GM23338 (cell line): ENCODE results near the gene STXBP3. TPM values are rescaled to one million over a fixed set of nuclear protein-coding genes. Genes with fewer than 3 reads are reported as not detected.

Source experiments
- ATAC-seq: fragments of 200-7000 bp; cut with Tn5 transposase; 3 replicates; pipeline ENCODE4 v1.9.1; 2020
- DNase-seq: peaks from one replicate; pipeline ENCODE4 v3.0.0-alpha.2; 2015; ENCODE audit warnings: low spot score
- H2AFZ ChIP-seq: fragments of 200-600 bp; sonication (generic); 2 replicates; pipeline ENCODE4 v1.8.0; 2016; ENCODE audit warnings: antibody characterized with exemption, mild to moderate bottlenecking, moderate library complexity
- H3F3A ChIP-seq: fragments of 200-600 bp; sonication (generic); replicated peaks from 2 replicates; pipeline ENCODE4 v1.8.0; 2017; ENCODE audit warnings: antibody characterized with exemption, mixed run types, low read depth
- H3K27ac ChIP-seq: fragments of 200-600 bp; sonication (generic); 2 replicates; pipeline ENCODE4 v1.6.1; 2016; ENCODE audit warnings: low read depth
- H3K27me3 ChIP-seq: fragments of 200-600 bp; sonication (generic); 2 replicates; pipeline ENCODE4 v1.8.0; 2016; ENCODE audit warnings: mild to moderate bottlenecking, mixed run types, moderate library complexity; ENCODE audit not compliant: insufficient read depth
- H3K36me3 ChIP-seq: fragments of 200-600 bp; sonication (generic); 2 replicates; pipeline ENCODE4 v1.8.0; 2016; ENCODE audit warnings: mild to moderate bottlenecking; ENCODE audit not compliant: insufficient read depth
- H3K4me1 ChIP-seq: fragments of 200-600 bp; sonication (generic); 2 replicates; pipeline ENCODE4 v1.8.0; 2016; ENCODE audit warnings: mild to moderate bottlenecking, moderate library complexity; ENCODE audit not compliant: insufficient read depth
- H3K4me2 ChIP-seq: fragments of 200-600 bp; sonication (generic); 2 replicates; pipeline ENCODE4 v1.7.1; 2017; ENCODE audit warnings: mixed run types
- H3K4me3 ChIP-seq: fragments of 200-600 bp; sonication (generic); 2 replicates; pipeline ENCODE4 v1.6.1; 2016; ENCODE audit warnings: mixed run types
- H3K79me2 ChIP-seq: fragments of 200-600 bp; sonication (generic); replicated peaks from 2 replicates; pipeline ENCODE4 v1.8.0; 2017; ENCODE audit warnings: mild to moderate bottlenecking; ENCODE audit not compliant: insufficient read depth
- H3K9me2 ChIP-seq: fragments of 200-600 bp; sonication (generic); 2 replicates; pipeline ENCODE4 v1.8.0; 2017; ENCODE audit not compliant: insufficient read depth
- H4K20me1 ChIP-seq: fragments of 200-600 bp; sonication (generic); replicated peaks from 2 replicates; pipeline ENCODE4 v1.8.0; 2017; ENCODE audit warnings: mild to moderate bottlenecking; ENCODE audit not compliant: insufficient read depth
- H3K27ac Mint-ChIP-seq: 2 replicates; pipeline ENCODE4 v1.8.0; 2020; ENCODE audit warnings: inconsistent platforms, mild to moderate bottlenecking, moderate library complexity, mixed read lengths
- H3K27me3 Mint-ChIP-seq: 3 replicates; pipeline ENCODE4 v1.8.0; 2022; ENCODE audit warnings: low read depth, mild to moderate bottlenecking, moderate library complexity, mixed read lengths, inconsistent platforms; ENCODE audit not compliant: insufficient read depth, poor library complexity
- H3K36me3 Mint-ChIP-seq: 3 replicates; pipeline ENCODE4 v1.8.0; 2021; ENCODE audit warnings: low read depth, mild to moderate bottlenecking, inconsistent platforms, moderate library complexity, mixed read lengths
- H3K4me1 Mint-ChIP-seq: 3 replicates; pipeline ENCODE4 v1.8.0; 2020; ENCODE audit warnings: mild to moderate bottlenecking, inconsistent platforms, mixed read lengths
- H3K4me3 Mint-ChIP-seq: 3 replicates; pipeline ENCODE4 v1.8.0; 2021; ENCODE audit warnings: moderate library complexity, mild to moderate bottlenecking, inconsistent platforms, mixed read lengths
- H3K9me3 Mint-ChIP-seq: 3 replicates; pipeline ENCODE4 v1.8.0; 2020; ENCODE audit warnings: moderate library complexity, mild to moderate bottlenecking, inconsistent platforms, mixed read lengths
- CTCF ChIP-seq, 2 experiments: fragments of 200-600 bp in 1 of 2; sonication (generic) in 1 of 2; conservative IDR thresholded peaks; 2 replicates each; pipeline versions ENCODE4 v1.5.1 to v1.6.1; 2016 to 2017; ENCODE audit warnings: antibody characterized with exemption in 2 of 2, low read depth in 2 of 2, mild to moderate bottlenecking in 2 of 2, moderate library complexity in 1 of 2
- EZH2 ChIP-seq: fragments of 200-600 bp; sonication (generic); IDR thresholded peaks from one replicate; pipeline ENCODE4 v1.8.0; 2017; ENCODE audit warnings: antibody characterized with exemption, mild to moderate bottlenecking, low read depth; ENCODE audit not compliant: unreplicated experiment
- JUNB ChIP-seq: IDR thresholded peaks from one replicate; pipeline ENCODE4 v1.6.1; 2016; ENCODE audit warnings: antibody characterized with exemption; ENCODE audit not compliant: unreplicated experiment
- NANOG ChIP-seq: IDR thresholded peaks from 2 replicates; pipeline ENCODE4 v1.6.1; 2016; ENCODE audit warnings: antibody characterized with exemption, borderline replicate concordance
- POLR2AphosphoS5 ChIP-seq: IDR thresholded peaks from 2 replicates; pipeline ENCODE4 v1.6.1; 2016; ENCODE audit warnings: antibody characterized with exemption, low read depth
- REST ChIP-seq: IDR thresholded peaks from one replicate; pipeline ENCODE4 v1.6.1; 2018; ENCODE audit warnings: antibody characterized with exemption; ENCODE audit not compliant: unreplicated experiment
- STAT1 ChIP-seq: IDR thresholded peaks from one replicate; pipeline ENCODE4 v1.6.1; 2016; ENCODE audit warnings: antibody characterized with exemption; ENCODE audit not compliant: unreplicated experiment
- ZNF114 ChIP-seq: fragments of 250-450 bp; sonication (Bioruptor Pico); IDR thresholded peaks from 2 replicates; pipeline ENCODE4 v1.5.0; 2020; ENCODE audit warnings: mild to moderate bottlenecking, moderate library complexity
- ZNF331 ChIP-seq: fragments of 250-450 bp; sonication (Bioruptor Pico); IDR thresholded peaks from 2 replicates; pipeline ENCODE4 v1.5.0; 2020; ENCODE audit warnings: low read depth, mild to moderate bottlenecking, moderate library complexity
- polyA plus RNA-seq: library from polyadenylated mRNA; unstranded; fragments of >200 nt; fragmentation: Nextera tagmentation; extraction: Ambion mirVana; gene quantifications from 2 replicates; pipeline ENCODE4 v1.2.1, GENCODE V29; 2016
- total RNA-seq: library from RNA; depleted of rRNA; stranded (reverse); fragments of >200 nt; shearing (Covaris generic); gene quantifications from 2 replicates; pipeline ENCODE4 v1.2.3, GENCODE V29; 2014

STXBP3 gene
- total and polyA plus RNA-seq, 2 experiments from 2014 or later, result 28.5 to 37.4 TPM

GRCh38 chr1:108706643-108707042, 39.8 kb upstream of the STXBP3 start (continued):
- no peak for TF ChIP-seq CTCF (conservative IDR thresholded peaks at IDR 0.05; ENCODE audit: low read depth in 2 of 2)
- no peak for TF ChIP-seq ZNF331
- TF ChIP-seq ZNF114, result no peak
- TF ChIP-seq REST, result no peak
- TF ChIP-seq JUNB, result no peak
- TF ChIP-seq EZH2, result no peak
- no peak for TF ChIP-seq STAT1
- TF ChIP-seq POLR2AphosphoS5, result no peak

- H3K4me1 Mint-ChIP-seq, result peaks cover 7% of the 10 kb centered on the region
- H3K27ac Mint-ChIP-seq, result no peak overlapping the region
- H3K27me3 Mint-ChIP-seq, result peaks cover 6% of the 10 kb centered on the region
- H3K4me3 ChIP-seq, result no peak overlapping the region
- H3K4me1 ChIP-seq, result no peaks in the 10 kb centered on the region
- no peak overlapping the region for H3K4me2 ChIP-seq
- ATAC-seq (peak; percentile 81), DNase-seq (peak; percentile 80)
- no peaks in the 10 kb centered on the region for H3F3A ChIP-seq
- H3K36me3 ChIP-seq, result no peaks in the 10 kb centered on the region
- H2AFZ ChIP-seq, result peak overlapping the region; percentile 86; the same call in 1 of the 2 replicates
- no peaks in the 10 kb centered on the region for H3K27me3 ChIP-seq
- H4K20me1 ChIP-seq, result no peaks in the 10 kb centered on the region
- H3K9me3 Mint-ChIP-seq, result no peaks in the 10 kb centered on the region
- no peaks in the 10 kb centered on the region for H3K79me2 ChIP-seq
- no peak overlapping the region for H3K4me3 Mint-ChIP-seq
- TF ChIP-seq CTCF (conservative IDR thresholded peaks at IDR 0.05; ENCODE audit: low read depth in 2 of 2) (peak; percentile 77 to 81), NANOG (no peak)
- H3K36me3 Mint-ChIP-seq, result no peaks in the 10 kb centered on the region
- H3K27ac ChIP-seq, result no peak overlapping the region
- peaks cover 4% of the 10 kb centered on the region for H3K9me2 ChIP-seq
Observed at GRCh38 chr1:108708691-108709660, 37.5 kb upstream of the STXBP3 start.
